K562 (cell line): ENCODE measurements around the gene TCF12. TPM values are rescaled to one million over a fixed set of nuclear protein-coding genes. Genes with fewer than 3 reads are reported as not detected.
A peak's percentile ranks its signal among the peaks of the same experiment; 100 is the strongest.

Experiments
- ATAC-seq: fragments of 200-7000 bp; cut with Tn5 transposase; 3 replicates; pipeline ENCODE4 v1.9.1; 2020; ENCODE audit warnings: moderate library complexity
- BruUV-seq: library from RNA; stranded (reverse); fragments of 400-500 nt; replicated peaks from 2 replicates; lab custom pipeline; 2021; lab: Mats Ljungman, UMichigan
- CTCF ChIA-PET: fragments of 300-600 bp; formaldehyde crosslinking; extraction: SDS; loops from one replicate; lab custom pipeline; 2021; ENCODE audit warnings: low intra/inter-chr PET ratio; lab: Yijun Ruan, JAX
- POLR2A ChIA-PET: fragments of 300-600, 350-650 bp; sonication (Branson Sonifier 250); formaldehyde crosslinking; extraction: SDS; loops from one replicate; lab custom pipeline; 2021; ENCODE audit warnings: antibody characterized with exemption, inconsistent platforms; lab: Yijun Ruan, JAX
- DNase-seq, 4 experiments: peaks; one replicate each; pipeline versions ENCODE4 v3.0.0 to v3.0.0-alpha.2; 2011 to 2018; ENCODE audit warnings: low spot score in 3 of 4, mixed read lengths in 3 of 4; ENCODE audit errors: extremely low read depth in 1 of 4
- FAIRE-seq: peaks from 2 replicates; lab custom pipeline; 2011; peaks lifted over from hg19 to GRCh38; lab: Jason Lieb, UNC
- H2AFZ ChIP-seq: 2 replicates; pipeline ENCODE4 v1.6.0; 2011; ENCODE audit warnings: low read depth, low read length, control low read depth, inconsistent platforms
- H3K27ac ChIP-seq: fragments of 200-600 bp; 3 replicates; pipeline ENCODE4 v1.8.0; 2011; ENCODE audit warnings: low read depth, mild to moderate bottlenecking, control low read depth, inconsistent platforms, low read length, moderate library complexity, mixed read lengths; ENCODE audit errors: extremely low read depth
- H3K27me3 ChIP-seq, 2 experiments: fragments of 300-600 bp in 1 of 2; 2 replicates in 1 of 2; 3 replicates in 1 of 2; pipeline versions ENCODE4 v1.6.0 to v1.8.0; 2011; ENCODE audit warnings: inconsistent platforms in 2 of 2, low read length in 2 of 2, mild to moderate bottlenecking in 1 of 2, mixed read lengths in 1 of 2, moderate library complexity in 1 of 2; ENCODE audit not compliant: control insufficient read depth in 2 of 2, insufficient read depth in 2 of 2
- H3K36me3 ChIP-seq: fragments of 300-600 bp; 3 replicates; pipeline ENCODE4 v1.8.0; 2011; ENCODE audit warnings: mild to moderate bottlenecking, low read length, inconsistent platforms; ENCODE audit not compliant: control insufficient read depth, insufficient read depth
- H3K4me1 ChIP-seq, 2 experiments: fragments of 200-600 bp in 1 of 2; replicated peaks in 1 of 2; 2 replicates in 1 of 2; 3 replicates in 1 of 2; pipeline versions ENCODE4 v1.5.1 to v1.8.0; 2011; ENCODE audit warnings: inconsistent platforms in 2 of 2, low read length in 2 of 2, mild to moderate bottlenecking in 1 of 2, mixed read lengths in 1 of 2, moderate library complexity in 1 of 2; ENCODE audit not compliant: control insufficient read depth in 2 of 2, insufficient read depth in 2 of 2
- H3K4me2 ChIP-seq: 2 replicates; pipeline ENCODE4 v1.6.1; 2011; ENCODE audit warnings: low read length, control low read depth, inconsistent platforms, mixed read lengths; ENCODE audit not compliant: insufficient read depth
- H3K4me3 ChIP-seq: fragments of 200-600 bp; sonication (generic), shearing (Covaris generic); 2 replicates; pipeline ENCODE4 v1.5.1; 2016; ENCODE audit warnings: control low read depth, inconsistent platforms
- H3K79me2 ChIP-seq: fragments of 200-600 bp; 3 replicates; pipeline ENCODE4 v1.8.0; 2011; ENCODE audit warnings: low read length, inconsistent platforms; ENCODE audit not compliant: control insufficient read depth, insufficient read depth
- H3K9ac ChIP-seq, 2 experiments: 2 replicates each; pipeline versions ENCODE4 v1.6.0 to v1.6.1; 2011; ENCODE audit warnings: low read depth in 2 of 2, low read length in 2 of 2, control low read depth in 1 of 2, inconsistent platforms in 1 of 2, mild to moderate bottlenecking in 1 of 2, mixed read lengths in 1 of 2; ENCODE audit not compliant: insufficient read depth in 1 of 2
- H3K9me1 ChIP-seq: one replicate; pipeline ENCODE4 v1.6.0; 2011; ENCODE audit warnings: inconsistent platforms, mild to moderate bottlenecking, low read length, moderate library complexity; ENCODE audit not compliant: control insufficient read depth, insufficient read depth
- H3K9me3 ChIP-seq: replicated peaks from 2 replicates; pipeline ENCODE4 v1.5.1; 2011; ENCODE audit warnings: low read depth, low read length, inconsistent platforms; ENCODE audit not compliant: control insufficient read depth, insufficient read depth
- H4K20me1 ChIP-seq: replicated peaks from 2 replicates; pipeline ENCODE4 v1.6.1; 2011; ENCODE audit warnings: low read length, inconsistent platforms, mixed read lengths; ENCODE audit not compliant: control insufficient read depth, insufficient read depth
- CHD7 ChIP-seq: fragments of 200-600 bp; sonication (generic); IDR thresholded peaks from one replicate; pipeline ENCODE4 v1.6.1; 2012; ENCODE audit warnings: mild to moderate bottlenecking, low read depth, low read length, inconsistent platforms
- ELF1 ChIP-seq: fragments of 200-800 bp; sonication (Bioruptor generic); IDR thresholded peaks from 2 replicates; pipeline ENCODE4 v1.6.1; 2016; ENCODE audit warnings: missing genetic modification characterization, missing compliant biosample characterization
- HSF4 ChIP-seq: fragments of 250-450 bp; sonication (Bioruptor Pico); IDR thresholded peaks from 2 replicates; pipeline ENCODE4 v2.1.2; 2022; ENCODE audit warnings: mild to moderate bottlenecking, moderate library complexity, borderline replicate concordance
- SRSF9 ChIP-seq: fragments of 200-400 bp; formaldehyde crosslinking; IDR thresholded peaks from 2 replicates; pipeline ENCODE4 v1.6.1; 2017; ENCODE audit warnings: low read depth, low read length, borderline replicate concordance
- STAT5B ChIP-seq: fragments of 250-450 bp; sonication (Bioruptor Pico); IDR thresholded peaks from 2 replicates; pipeline ENCODE4 v1.8.0; 2021; ENCODE audit warnings: mild to moderate bottlenecking, inconsistent platforms
- ZNF384 ChIP-seq: IDR thresholded peaks from 2 replicates; pipeline ENCODE4 v1.6.1; 2012; ENCODE audit warnings: low read depth, low read length, improper control_type of control experiment
- WGBS: fragments of 100-300 bp; shearing (Covaris generic); methylation state at CpG from one replicate; pipeline ENCODE4 v1.1.6; 2016; ENCODE audit warnings: low coverage, mixed read lengths; ENCODE audit not compliant: insufficient coverage; ENCODE audit errors: missing lambda C conversion rate; 5-methylcytosine and 5-hydroxymethylcytosine counted together
- in situ Hi-C: fragments of 300-500 bp; cut with MboI; formaldehyde crosslinking; loops from 4 replicates; pipeline ENCODE4 v1.15.0; 2018; ENCODE audit warnings: inconsistent platforms, mixed read lengths
- intact Hi-C: fragments of 100-400 bp; cut with micrococcal nuclease; formaldehyde crosslinking; loops from 2 replicates; pipeline ENCODE4 v1.14.2; 2022
- polyA plus RNA-seq, 8 experiments: library from polyadenylated mRNA; depleted of rRNA in 4 of 8; stranded (reverse) in 5 of 8; unstranded in 3 of 8; fragments of >200 nt; fragmentation: Nextera tagmentation in 2 of 8; fragmentation: Illumina TruSeq in 1 of 8; extraction: Ambion mirVana in 2 of 8; extraction: Trizol in 1 of 8; gene quantifications; 2 replicates each; pipeline versions ENCODE4 v1.2.1 to v1.2.3, GENCODE V29; 2011 to 2014; ENCODE audit warnings: inconsistent platforms in 1 of 8, missing spikeins in 1 of 8
- total RNA-seq, 7 experiments: library from RNA; depleted of rRNA in 6 of 7; stranded (reverse); fragments of >200 nt in 6 of 7; fragmentation: Illumina TruSeq in 2 of 7; extraction: Trizol in 2 of 7; gene quantifications; 2 replicates each; pipeline versions ENCODE4 v1.2.1 to v1.2.3, GENCODE V29; 2011 to 2021; ENCODE audit warnings: low replicate concordance in 1 of 7

Gene TCF12
- total and polyA plus RNA-seq, 9 of the 15 experiments (the other 6 are each of a cell fraction or from before 2014, with no cell fraction given), result 10.5 to 132 (median 52.9) TPM

GRCh38 chr15:57109005-57109404, 190.6 kb downstream of the TCF12 start:
- no peak overlapping the region for H3K4me2 ChIP-seq
- intact Hi-C loops, result no loop called here
- no peaks in the 10 kb centered on the region for H3K27me3 ChIP-seq
- H3K36me3 ChIP-seq, result 0 out of 3 replicates have a peak, but pooled peaks cover 3% of the 10 kb centered on the region
- H3K9ac ChIP-seq, result no peak overlapping the region
- ChIA-PET POLR2A (no interaction called here), CTCF (no interaction called here)
- no peaks in the 10 kb centered on the region for H4K20me1 ChIP-seq
- H3K9me3 ChIP-seq, result no peaks in the 10 kb centered on the region
- WGBS, result 96% methylated on average over 2 of the region's 2 CpGs
- FAIRE-seq (peak; percentile 29), ATAC-seq (no peak), DNase-seq (no peak)
- in situ Hi-C loops, result no loop called here
- no peaks in the 10 kb centered on the region; a peak in 1 of 5 replicates for H3K4me1 ChIP-seq
- H3K9me1 ChIP-seq, result no peaks in the 10 kb centered on the region
- no peak overlapping the region for H3K4me3 ChIP-seq
- H3K27ac ChIP-seq, result no peak overlapping the region
- no peak overlapping the region for H2AFZ ChIP-seq
- peaks cover 2% of the 10 kb centered on the region; the same call in 1 of the 3 replicates for H3K79me2 ChIP-seq
- BruUV-seq, result no TSS peak
- TF ChIP-seq ZNF384 (no peak), SRSF9 (no peak), ELF1 (tag) (no peak), CHD7 (no peak), HSF4 (CRISPR knock-in tag) (no peak), STAT5B (CRISPR knock-in tag) (no peak)
